ENCODE measurements around the gene HDAC4.

HDAC4 gene

DNA sequence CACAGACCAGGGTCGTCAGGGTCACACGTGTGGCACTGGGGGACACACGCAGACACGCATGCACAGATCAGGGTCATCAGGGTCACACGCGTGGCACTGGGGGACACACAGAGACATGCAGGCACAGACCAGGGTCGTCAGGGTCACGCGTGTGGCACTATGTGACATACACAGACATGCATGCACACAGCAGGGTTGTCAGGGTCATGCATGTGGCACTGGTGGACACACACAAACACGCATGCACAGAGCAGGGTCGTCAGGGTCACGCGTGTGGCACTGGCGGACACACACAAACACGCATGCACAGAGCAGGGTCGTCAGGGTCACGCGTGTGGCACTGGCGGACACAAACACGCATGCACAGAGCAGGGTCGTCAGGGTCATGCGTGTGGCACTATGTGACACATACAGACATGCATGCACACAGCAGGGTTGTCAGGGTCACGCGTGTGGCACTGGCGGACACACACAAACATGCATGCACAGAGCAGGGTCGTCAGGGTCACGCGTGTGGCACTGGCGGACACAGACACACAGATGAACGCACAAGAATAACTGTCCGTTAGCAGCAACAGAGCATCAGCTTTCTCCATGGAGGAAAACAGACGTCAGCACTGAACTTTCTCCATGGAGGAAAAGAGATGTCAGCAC is 34.9 kb downstream of the HDAC4 start:
- DNase-seq, result no peak

GRCh38 chr2:239365071-239365781 is 35.6 kb downstream of the HDAC4 start:
- DNase-seq, result no peak

- no peak for DNase-seq
Observed at GRCh38 chr2:239363946-239364637, 36.7 kb downstream of the HDAC4 start.

DNA sequence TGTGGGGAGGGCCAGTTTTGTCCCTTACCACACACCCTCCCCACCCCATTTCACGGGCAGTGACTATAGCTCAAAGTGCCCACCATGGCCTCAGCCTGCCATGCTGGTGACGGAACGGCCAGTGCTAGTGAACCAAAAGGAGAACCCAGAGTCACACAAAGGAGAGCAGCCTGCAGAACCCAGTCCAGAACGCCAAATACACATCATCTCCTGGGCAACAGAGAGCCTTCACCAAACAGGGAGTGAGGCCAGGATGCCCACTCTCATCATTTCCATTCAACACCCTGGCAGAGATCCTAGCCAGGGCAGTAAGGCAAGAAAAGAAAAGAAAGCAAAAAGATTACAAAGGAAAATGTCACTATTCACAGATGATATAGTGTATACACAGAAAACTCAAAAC is 38.3 kb downstream of the HDAC4 start:
- DNase-seq, result no peak

DNA sequence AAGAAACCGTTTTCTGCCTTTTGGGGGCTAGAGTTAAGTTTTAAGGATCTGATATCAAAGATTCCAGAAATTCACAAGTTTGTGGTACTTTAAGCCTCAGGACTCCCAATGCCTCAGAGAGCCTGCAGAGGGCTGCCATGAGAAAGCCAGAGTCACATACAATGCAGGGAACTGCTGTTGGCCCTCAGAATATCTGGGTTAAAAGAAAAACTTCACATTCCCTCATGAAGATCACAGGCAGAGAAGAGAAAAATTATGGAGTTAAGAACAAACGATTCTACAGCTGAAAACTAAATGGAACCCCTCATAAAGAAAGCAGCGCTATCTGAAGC is 39.5 kb downstream of the HDAC4 start:
- no peak for DNase-seq

DNA sequence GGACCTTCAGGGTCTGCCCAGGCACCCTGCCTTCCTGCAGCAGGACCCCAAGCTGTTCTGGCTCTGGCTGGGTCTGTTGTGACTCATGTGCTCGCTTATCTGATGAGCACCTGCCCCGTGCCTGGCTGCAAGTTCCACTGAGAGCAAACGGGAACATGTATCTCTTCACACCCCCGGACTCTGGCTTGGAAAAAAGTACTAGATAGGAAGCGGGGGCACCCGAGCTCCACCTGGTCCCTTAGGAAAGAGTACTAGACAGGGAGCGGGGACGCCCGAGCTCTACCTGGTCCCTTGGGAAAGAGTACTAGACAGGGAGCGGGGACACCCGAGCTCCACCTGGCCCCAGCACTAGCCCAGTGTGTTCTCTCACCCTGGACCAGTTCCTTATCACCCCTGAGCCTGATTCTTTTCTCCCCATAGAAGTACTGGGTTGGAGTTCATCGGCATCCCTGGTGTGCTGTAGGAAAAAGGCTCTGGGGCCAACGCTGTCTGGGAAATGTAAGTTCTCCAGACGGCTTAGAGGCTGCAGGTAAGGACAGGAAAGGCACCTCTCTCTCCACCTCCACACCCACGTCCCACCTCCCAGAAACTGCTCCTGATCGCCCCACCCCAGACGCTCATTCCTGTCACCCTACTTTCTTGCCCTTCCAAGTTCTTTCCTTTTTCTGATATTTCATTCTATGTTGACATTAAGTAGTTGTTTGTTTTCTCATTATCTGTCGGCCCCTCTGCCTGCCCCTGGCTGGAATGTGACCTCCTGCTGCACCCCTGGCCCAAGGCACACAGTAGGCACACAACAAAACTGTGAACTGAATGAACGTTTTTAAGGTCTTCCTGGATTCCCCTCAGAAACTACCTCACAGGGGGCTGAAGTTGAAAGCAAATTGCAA is 40.2 kb downstream of the HDAC4 start:
- DNase-seq, result no peak

- DNase-seq, result no peak
Observed at GRCh38 chr2:239360008-239360407, 40.8 kb downstream of the HDAC4 start.

DNA sequence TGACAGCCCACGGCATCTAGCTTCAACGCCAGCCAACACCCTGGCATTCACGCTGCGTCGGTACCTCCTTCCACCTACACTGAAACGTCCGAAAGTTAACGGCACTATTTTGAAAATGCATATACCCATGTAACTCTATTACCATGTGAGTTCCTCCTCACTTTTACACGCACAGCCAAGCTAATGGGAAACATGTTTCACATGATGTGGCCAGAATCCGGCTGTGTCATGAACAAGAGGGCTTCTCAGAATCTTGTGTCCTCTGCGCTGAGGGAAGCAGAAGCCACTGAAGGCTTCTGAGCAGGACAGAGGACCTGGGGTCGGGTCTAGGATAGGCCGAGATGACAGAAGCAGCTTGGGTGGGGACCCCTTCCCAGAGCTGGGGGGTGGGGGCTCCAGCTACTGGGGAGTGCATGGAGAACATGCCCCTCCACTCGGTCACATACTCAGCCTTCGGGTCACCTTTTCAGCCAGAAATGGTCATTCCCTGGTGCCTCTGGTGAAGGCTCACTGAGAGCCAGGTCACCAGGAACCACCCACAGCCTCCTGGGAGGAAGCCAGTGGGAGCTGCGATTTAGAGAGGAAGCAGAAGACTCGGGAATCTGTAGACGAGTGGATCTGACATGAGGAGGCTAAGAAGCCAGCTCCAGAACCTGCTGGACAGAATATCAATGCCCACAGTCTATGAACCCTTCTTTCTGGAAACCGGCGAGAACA is 41.5 kb downstream of the HDAC4 start:
- no peak for DNase-seq

GRCh38 chr2:239358062-239358754 is 42.6 kb downstream of the HDAC4 start:
- DNase-seq, result no peak

- DNase-seq, result no peak
Observed at GRCh38 chr2:239355724-239356123, 45.1 kb downstream of the HDAC4 start.

GRCh38 chr2:239355139-239355538 is 45.7 kb downstream of the HDAC4 start:
- no peak for DNase-seq

DNA sequence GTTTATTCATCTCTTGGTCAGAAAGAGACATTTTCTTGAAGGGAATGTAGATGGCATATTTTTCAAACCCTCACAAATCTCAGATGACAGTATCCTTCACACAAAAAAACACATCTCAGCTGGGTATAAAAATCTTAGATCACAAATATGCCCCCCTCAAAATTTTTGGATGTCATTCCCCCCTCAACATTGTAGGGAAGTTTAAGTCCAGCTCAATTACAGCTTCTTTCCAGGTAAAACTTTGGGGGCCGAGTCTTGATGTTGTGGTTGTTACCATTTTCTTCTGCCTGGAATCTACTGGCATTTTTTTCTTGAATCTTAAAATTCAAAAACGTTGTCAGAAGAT is 46.1 kb downstream of the HDAC4 start:
- no peak for DNase-seq

DNA sequence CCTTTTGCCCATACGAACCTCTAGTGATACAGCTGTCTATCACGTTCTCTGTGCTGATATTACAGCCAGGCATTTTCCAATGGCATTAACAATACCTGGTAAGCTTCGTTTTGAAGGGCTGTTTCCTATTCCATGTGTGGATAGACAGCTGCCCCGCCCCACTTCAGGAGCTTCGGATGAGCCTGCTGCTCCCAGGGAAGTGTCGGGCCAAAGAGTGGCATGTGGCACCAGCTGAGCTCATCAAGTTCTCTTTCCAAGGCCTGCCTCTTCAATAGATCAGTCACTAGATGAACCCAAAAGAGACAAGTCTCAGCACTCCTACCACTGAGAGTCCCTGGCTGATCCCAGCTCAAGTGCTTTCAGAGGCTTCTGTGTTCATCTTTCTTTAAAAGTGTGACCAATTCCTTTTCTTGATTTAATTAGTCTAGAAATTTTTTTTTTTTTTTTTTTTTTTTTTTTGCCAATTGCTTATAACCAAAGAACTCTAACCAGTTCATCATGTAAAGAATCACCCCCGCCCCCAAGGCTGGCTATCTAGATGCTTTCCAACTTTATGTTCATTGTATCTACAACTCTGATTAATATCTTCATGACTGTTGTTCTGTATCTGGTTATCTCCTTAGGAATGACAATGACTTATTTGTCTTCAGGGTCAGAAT is 46.6 kb downstream of the HDAC4 start:
- no peak for DNase-seq

DNA sequence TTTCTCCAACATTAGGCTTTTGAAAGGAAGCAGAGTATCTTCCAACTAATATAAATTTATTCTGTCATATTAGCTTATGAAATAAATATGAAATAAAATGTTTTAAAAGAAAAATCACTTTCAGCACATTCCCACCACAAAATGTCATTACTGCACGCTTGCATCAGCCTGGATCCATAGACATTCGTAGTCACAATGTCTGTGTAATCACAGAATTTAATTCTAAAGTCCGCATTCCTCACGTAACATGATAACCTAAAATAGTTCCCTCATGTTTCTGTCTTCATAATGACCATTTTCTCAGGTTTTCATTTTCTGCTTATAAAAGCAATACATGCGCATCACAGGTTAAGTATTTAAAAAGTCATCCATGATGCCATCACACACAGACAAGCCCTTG is 47.1 kb downstream of the HDAC4 start:
- DNase-seq, result no peak

GRCh38 chr2:239351687-239352086 is 49.1 kb downstream of the HDAC4 start:
- no peak for DNase-seq

GRCh38 chr2:239349453-239350135 is 51.2 kb downstream of the HDAC4 start:
- no peak for DNase-seq

- DNase-seq, result no peak
Observed at GRCh38 chr2:239348563-239349452, 52.0 kb downstream of the HDAC4 start.

DNA sequence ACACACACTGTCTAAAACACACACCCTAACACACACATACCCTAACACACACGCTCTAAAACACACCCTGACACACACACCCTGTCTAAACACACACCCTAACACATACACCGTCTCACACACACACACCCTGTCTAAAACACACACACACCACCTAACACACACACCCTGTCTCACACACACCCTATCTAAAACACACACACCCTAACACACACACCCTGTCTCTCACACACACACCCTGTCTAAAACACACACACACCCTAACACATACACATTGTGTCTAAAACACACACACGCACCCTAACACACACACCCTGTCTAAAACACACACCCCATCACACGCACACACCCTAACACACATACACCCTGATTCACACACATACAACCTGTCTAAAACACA is 54.1 kb downstream of the HDAC4 start:
- no peak for DNase-seq

DNA sequence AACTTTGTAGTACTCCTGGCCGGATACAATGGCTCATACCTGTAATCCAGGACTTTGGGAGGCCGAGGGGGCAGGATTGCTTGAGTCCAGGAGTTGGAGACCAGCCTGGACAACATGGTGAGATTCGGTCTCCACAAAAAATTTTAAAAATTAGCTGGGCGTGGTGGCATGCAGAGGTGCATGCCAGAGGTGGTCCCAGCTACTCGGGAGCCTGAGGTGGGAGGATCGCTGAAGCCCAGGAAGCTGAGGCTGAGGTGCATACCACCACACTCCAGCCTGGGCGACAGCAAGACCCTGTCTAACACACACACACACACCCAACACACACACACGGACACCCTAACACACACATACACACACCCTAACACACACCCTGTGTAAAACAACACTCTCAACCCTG is 55.6 kb downstream of the HDAC4 start:
- DNase-seq, result no peak

GRCh38 chr2:239344857-239345216 is 56.0 kb downstream of the HDAC4 start:
- no peak for DNase-seq

Measured in stimulated activated CD8-positive, alpha-beta memory T cell treated with anti-CD3 and anti-CD28 coated beads, Interleukin-4, amount 100 ng/mL, for 48 hours (primary cell).